Measurements from ENCODE around the gene CPNE1. TPM values are rescaled to one million over a fixed set of nuclear protein-coding genes. Genes with fewer than 3 reads are reported as not detected.
"Not testable (repeated sequence)": the region's sequence is repeated elsewhere in the genome, so short reads cannot be mapped to it uniquely, and the experiment has no call there.

The CPNE1 gene
- total RNA-seq, 2 donors from 2014 or later: 125 to 126 TPM

GRCh38 chr20:35695245-35695749 is 30.6 kb upstream of the CPNE1 start:
- Histone ChIP-seq H3K4me1 (ENCODE audit: control insufficient read depth in 1 of 2, low read depth in 2 of 2) (peaks cover 13 to 22% of the 10 kb centered on the region in 2 donors), H3K4me3 (no peak overlapping the region), H3K9me3 (no peaks in the 10 kb centered on the region), H3K27ac (no peak overlapping the region), H3K36me3 (peaks cover 21% of the 10 kb centered on the region), H3K27me3 (replicated peaks; ENCODE audit: insufficient read depth) (no peaks in the 10 kb centered on the region)
- DNase-seq (ENCODE audit: low spot score) (no peak), ATAC-seq (ENCODE audit: insufficient number of reproducible peaks, low FRiP score, low read depth) (no peak)
- TF ChIP-seq CTCF (IDR thresholded peaks at IDR 0.05): no peak

- Histone ChIP-seq H3K27ac (no peak overlapping the region), H3K4me3 (no peak overlapping the region), H3K4me1 (ENCODE audit: control insufficient read depth in 1 of 2, low read depth in 2 of 2) (no peaks in the 10 kb centered on the region), H3K9me3 (no peaks in the 10 kb centered on the region), H3K36me3 (peaks cover 49% of the 10 kb centered on the region), H3K27me3 (replicated peaks; ENCODE audit: insufficient read depth) (no peaks in the 10 kb centered on the region)
- ATAC-seq (ENCODE audit: insufficient number of reproducible peaks, low FRiP score, low read depth) (no peak), DNase-seq (ENCODE audit: low spot score) (no peak)
- TF ChIP-seq CTCF (IDR thresholded peaks at IDR 0.05): no peak
These were observed 25.6 kb upstream of the CPNE1 start for GRCh38 chr20:35690265-35690664.

- DNase-seq (ENCODE audit: low spot score); ATAC-seq (ENCODE audit: insufficient number of reproducible peaks, low FRiP score, low read depth); H3K4me1 ChIP-seq (ENCODE audit: control insufficient read depth in 1 of 2, low read depth in 2 of 2); H3K27me3 ChIP-seq (replicated peaks; ENCODE audit: insufficient read depth); H3K4me3 ChIP-seq; H3K9me3 ChIP-seq; H3K27ac ChIP-seq: not testable (repeated sequence)
- H3K36me3 ChIP-seq: peaks cover 34% of the 10 kb centered on the region
These were observed 22.2 kb upstream of the CPNE1 start for GRCh38 chr20:35686872-35687271.

GRCh38 chr20:35685368-35685767 is 20.7 kb upstream of the CPNE1 start:
- peaks cover 35% of the 10 kb centered on the region for H3K36me3 ChIP-seq
- H3K9me3 ChIP-seq; H3K27me3 ChIP-seq (replicated peaks; ENCODE audit: insufficient read depth); H3K27ac ChIP-seq; H3K4me1 ChIP-seq (ENCODE audit: control insufficient read depth in 1 of 2, low read depth in 2 of 2); H3K4me3 ChIP-seq; DNase-seq (ENCODE audit: low spot score); ATAC-seq (ENCODE audit: insufficient number of reproducible peaks, low FRiP score, low read depth): not testable (repeated sequence)

GRCh38 chr20:35681960-35682359 is 17.3 kb upstream of the CPNE1 start:
- H3K27ac ChIP-seq: no peak overlapping the region
- no peaks in the 10 kb centered on the region for H3K4me1 ChIP-seq (ENCODE audit: control insufficient read depth in 1 of 2, low read depth in 2 of 2)
- H3K36me3 ChIP-seq: peaks cover 8% of the 10 kb centered on the region

More at GRCh38 chr20:35681960-35682359, 17.3 kb upstream of the CPNE1 start:
- no peak overlapping the region for H3K4me3 ChIP-seq
- no peak for TF ChIP-seq CTCF (IDR thresholded peaks at IDR 0.05)
- ATAC-seq (ENCODE audit: insufficient number of reproducible peaks, low FRiP score, low read depth) (no peak), DNase-seq (ENCODE audit: low spot score) (no peak)
- H3K27me3 ChIP-seq (replicated peaks; ENCODE audit: insufficient read depth): no peaks in the 10 kb centered on the region
- H3K9me3 ChIP-seq: no peaks in the 10 kb centered on the region

All from thoracic aorta (tissue), 2 donors.